GM19397 (cell line): Measurements from ENCODE around the gene ATP6V0C.
"Not testable (repeated sequence)": the region's sequence is repeated elsewhere in the genome, so short reads cannot be mapped to it uniquely, and the experiment has no call there.

Experiments used
- ATAC-seq: cut with Tn5 transposase; IDR thresholded peaks from one replicate; pipeline ENCODE4 v1.9.1; 2021; ENCODE audit warnings: mild to moderate bottlenecking, moderate library complexity; ENCODE audit not compliant: unreplicated experiment

The ATP6V0C gene

GRCh38 chr16:2527071-2527783 is 13.5 kb downstream of the ATP6V0C start:
- no peak for ATAC-seq

- no peak for ATAC-seq
Observed at GRCh38 chr16:2527784-2528100, 14.0 kb downstream of the ATP6V0C start.

GRCh38 chr16:2528161-2529060 is 14.7 kb downstream of the ATP6V0C start:
- no peak for ATAC-seq

- ATAC-seq: no peak
Observed at GRCh38 chr16:2529061-2529931, 15.5 kb downstream of the ATP6V0C start.

- ATAC-seq: no peak
Observed at GRCh38 chr16:2529961-2530628, 16.3 kb downstream of the ATP6V0C start.

- ATAC-seq: no peak
Observed at GRCh38 chr16:2530629-2531318, 17.0 kb downstream of the ATP6V0C start.

- ATAC-seq: no peak
Observed at GRCh38 chr16:2531371-2531695, 17.6 kb downstream of the ATP6V0C start, which contains the start of gene CEMP1. Gene CEMP1 (minus strand): TSS chr16:2531408. CDS start chr16:2531073, 335 bp downstream.

GRCh38 chr16:2531696-2532493 is 18.1 kb downstream of the ATP6V0C start:
- peak; percentile 84 for ATAC-seq

- ATAC-seq: no peak
Observed at GRCh38 chr16:2532494-2533141, 18.9 kb downstream of the ATP6V0C start.

- not testable (repeated sequence) for ATAC-seq
Observed at GRCh38 chr16:2533142-2533755, 19.5 kb downstream of the ATP6V0C start.

- no peak for ATAC-seq
Observed at GRCh38 chr16:2533912-2534311, 20.2 kb downstream of the ATP6V0C start.

GRCh38 chr16:2534335-2534734 is 20.6 kb downstream of the ATP6V0C start:
- not testable (repeated sequence) for ATAC-seq

GRCh38 chr16:2535625-2536013 is 21.9 kb downstream of the ATP6V0C start:
- no peak for ATAC-seq

GRCh38 chr16:2537451-2538379 is 24.0 kb downstream of the ATP6V0C start, which contains the start of gene PDPK1:
Gene PDPK1 (plus strand): TSS chr16:2538021. CDS start chr16:2538113, 92 bp downstream.
- ATAC-seq: peak; percentile 88

GRCh38 chr16:2539192-2539844 is 25.6 kb downstream of the ATP6V0C start:
- ATAC-seq: not testable (repeated sequence)

GRCh38 chr16:2539845-2540458 is 26.2 kb downstream of the ATP6V0C start:
- not testable (repeated sequence) for ATAC-seq
